Renal pelvis (tissue), 4 donors: Measurements from ENCODE around the gene HOXB7. TPM values are rescaled to one million over a fixed set of nuclear protein-coding genes. Genes with fewer than 3 reads are reported as not detected.

Source experiments
- DNase-seq: peaks from one replicate; pipeline ENCODE4 v3.0.0-alpha.2; 2013
- polyA plus RNA-seq, 3 donors: library from polyadenylated mRNA; unstranded; fragments of 120-200 nt; gene quantifications; one replicate each; pipeline ENCODE4 v1.2.1, GENCODE V29; 2013; ENCODE audit not compliant: insufficient read length in 3 of 3

The HOXB7 gene
- polyA plus RNA-seq, 3 donors, result 53.4 to 59.9 (median 55.3) TPM

DNA sequence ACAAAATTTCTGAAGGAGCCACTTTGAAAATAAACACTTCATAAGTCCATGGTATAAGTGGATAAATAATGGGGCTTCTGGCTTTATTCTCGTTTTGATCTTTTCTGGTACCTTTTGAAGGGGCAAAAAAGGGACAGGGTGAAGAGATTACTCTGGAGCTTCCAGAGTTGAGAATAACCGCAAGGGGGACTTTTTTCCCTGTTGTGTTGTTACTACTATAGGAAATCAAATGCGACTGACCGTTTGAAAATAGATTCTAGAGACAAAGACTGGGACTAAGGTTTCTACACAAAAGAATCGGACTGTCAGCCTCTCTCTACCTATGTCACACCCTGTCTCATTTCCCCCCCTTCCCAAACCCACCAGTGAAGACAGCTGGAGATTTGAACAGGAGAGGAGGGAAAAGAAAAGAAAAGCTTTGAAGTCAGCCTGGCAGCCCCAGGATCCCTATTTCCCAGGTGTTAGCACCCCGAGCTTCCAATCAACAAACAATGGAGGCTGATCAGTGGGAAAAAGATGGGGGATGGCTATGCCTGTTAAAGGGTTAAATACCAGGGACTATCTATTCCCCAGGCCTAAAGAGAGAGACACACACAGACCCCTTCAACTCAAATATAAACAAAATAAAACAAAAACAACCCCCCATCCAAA, 41.0 kb downstream of the HOXB7 start:
- DNase-seq, result no peak

GRCh38 chr17:48569240-48569582, 41.6 kb downstream of the HOXB7 start:
- DNase-seq, result no peak

- no peak for DNase-seq
These were observed 42.1 kb downstream of the HOXB7 start for GRCh38 chr17:48568499-48569239.

- DNase-seq, result no peak
These were observed 43.0 kb downstream of the HOXB7 start for GRCh38 chr17:48567646-48568354.

DNA sequence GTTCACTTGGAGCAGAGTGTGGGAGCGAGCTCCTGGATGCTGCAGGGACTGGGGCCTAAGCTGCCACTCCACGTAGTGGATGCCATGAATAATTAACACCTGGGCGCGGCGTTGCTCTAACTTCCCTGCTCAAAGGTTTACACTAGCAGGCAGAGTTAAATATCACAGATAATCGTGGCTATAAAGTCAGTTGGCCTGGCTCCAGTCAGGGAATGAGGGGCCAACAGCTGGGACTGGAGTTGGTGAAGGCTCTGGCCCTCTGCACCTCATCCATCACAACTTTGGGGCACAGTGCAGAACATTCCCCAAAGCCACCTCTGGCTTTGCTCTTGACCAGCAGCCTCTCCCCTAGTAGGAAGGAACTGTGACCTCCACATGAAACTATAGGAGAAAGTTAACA, 43.6 kb downstream of the HOXB7 start:
- DNase-seq, result no peak

GRCh38 chr17:48566717-48567116, 44.1 kb downstream of the HOXB7 start:
- DNase-seq, result no peak

- DNase-seq, result no peak
These were observed 44.7 kb downstream of the HOXB7 start for GRCh38 chr17:48565925-48566710.

DNA sequence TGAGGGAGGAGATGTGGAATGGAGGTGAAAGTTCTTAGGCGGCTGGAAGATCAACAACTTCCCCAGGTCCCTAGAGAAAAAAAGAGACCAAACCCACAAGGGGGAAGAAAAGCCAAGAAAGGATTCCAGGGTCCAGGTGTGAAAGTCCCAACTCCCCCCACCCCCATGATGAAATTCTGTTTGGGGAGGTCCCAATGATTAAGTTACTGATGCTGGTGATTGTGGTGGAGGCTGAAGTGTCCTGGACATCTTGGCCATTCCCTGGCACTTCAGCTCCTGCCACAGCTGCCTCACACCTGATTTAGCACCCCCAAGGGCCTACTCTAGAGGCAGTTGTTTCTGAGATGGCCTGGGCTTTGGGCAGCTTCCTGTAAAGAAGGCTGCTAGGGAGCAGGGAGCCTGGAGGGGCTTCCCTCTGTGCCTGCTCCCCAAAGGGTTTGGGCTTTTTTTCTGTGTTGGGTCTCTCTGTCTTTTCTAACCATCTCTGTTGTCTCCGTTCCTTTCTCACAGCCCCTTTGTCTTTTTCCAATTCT, 45.7 kb downstream of the HOXB7 start:
- DNase-seq, result no peak

DNA sequence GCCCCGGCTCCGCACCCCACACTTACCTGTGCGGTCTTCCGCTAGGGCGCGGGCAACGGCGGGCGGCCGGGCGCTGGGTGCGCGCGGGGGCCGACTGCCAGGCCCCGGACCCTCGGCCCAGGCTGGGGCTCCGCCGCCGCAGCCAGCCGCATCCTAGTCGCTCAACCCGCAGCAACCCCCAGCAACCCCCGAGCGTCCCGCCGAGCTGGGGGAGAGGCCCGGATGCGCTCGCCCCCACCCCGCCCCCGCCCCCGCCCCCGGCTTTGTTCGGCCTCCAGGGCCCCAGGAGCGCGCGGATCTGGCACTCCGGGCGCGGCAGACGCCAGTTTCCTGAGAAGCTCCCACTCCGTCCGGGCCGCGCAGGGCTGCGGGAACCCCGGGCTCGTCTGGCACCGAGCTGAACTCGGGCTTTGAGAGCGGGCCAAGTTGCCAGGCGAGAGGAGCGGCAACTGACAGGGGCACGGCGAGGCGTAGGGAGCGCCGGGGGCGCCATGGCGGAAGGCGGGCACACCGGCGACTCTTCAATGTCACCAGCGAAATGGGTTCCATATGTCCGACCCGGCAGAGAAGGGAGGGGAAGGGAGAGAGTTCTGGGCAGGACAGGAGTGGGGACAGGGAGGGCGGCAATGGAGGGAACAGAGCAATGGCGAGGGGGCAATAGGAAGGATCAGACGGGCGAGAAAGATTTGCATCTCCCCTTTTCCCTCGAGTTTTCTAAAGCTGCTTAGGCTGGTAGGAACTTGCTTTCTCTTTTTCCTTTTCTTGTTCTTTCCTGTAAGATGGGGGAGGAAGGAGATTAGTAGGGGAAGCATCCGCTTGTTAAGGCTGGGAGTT, 46.4 kb downstream of the HOXB7 start:
- DNase-seq, result no peak

DNA sequence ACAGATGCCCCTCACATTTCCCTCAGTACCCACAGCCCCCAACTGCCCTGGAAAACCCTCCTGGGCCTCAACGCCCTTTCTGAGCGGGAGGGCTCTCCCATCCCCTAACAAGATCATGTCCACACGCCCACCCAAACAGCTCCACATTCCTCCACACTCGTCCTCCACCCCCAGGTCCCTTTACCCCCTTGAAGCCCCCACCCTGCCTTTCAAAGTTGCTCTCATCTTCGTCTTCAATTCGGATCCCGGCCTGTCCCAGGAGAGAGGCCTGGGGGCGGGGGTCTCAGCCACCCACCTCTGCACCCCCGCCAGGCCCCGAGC, 47.0 kb downstream of the HOXB7 start:
- no peak for DNase-seq

DNA sequence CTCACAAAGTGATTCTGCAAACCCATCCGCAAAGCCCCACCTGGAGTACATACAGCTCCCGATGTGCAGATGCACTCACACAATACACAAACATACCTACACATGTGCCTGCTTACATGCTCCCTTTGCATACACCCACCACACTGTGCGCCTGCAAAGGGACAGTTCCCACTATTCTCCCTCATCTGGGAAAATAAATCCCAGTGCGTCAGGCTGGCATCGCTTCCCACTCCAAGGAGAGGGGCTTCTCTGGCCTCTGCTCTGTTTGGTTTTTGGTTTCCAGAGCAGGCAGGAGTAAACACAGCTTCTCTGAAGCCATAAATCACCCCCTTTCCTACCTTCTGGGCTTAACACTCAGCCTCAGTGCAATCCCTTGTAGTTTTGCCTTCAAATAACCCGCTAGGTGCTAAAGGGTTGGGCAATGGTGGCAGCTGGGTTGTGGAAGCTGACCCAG, 47.4 kb downstream of the HOXB7 start:
- no peak for DNase-seq

GRCh38 chr17:48562934-48563333, 47.9 kb downstream of the HOXB7 start:
- no peak for DNase-seq

GRCh38 chr17:48561884-48562810, 48.7 kb downstream of the HOXB7 start:
- no peak for DNase-seq

DNA sequence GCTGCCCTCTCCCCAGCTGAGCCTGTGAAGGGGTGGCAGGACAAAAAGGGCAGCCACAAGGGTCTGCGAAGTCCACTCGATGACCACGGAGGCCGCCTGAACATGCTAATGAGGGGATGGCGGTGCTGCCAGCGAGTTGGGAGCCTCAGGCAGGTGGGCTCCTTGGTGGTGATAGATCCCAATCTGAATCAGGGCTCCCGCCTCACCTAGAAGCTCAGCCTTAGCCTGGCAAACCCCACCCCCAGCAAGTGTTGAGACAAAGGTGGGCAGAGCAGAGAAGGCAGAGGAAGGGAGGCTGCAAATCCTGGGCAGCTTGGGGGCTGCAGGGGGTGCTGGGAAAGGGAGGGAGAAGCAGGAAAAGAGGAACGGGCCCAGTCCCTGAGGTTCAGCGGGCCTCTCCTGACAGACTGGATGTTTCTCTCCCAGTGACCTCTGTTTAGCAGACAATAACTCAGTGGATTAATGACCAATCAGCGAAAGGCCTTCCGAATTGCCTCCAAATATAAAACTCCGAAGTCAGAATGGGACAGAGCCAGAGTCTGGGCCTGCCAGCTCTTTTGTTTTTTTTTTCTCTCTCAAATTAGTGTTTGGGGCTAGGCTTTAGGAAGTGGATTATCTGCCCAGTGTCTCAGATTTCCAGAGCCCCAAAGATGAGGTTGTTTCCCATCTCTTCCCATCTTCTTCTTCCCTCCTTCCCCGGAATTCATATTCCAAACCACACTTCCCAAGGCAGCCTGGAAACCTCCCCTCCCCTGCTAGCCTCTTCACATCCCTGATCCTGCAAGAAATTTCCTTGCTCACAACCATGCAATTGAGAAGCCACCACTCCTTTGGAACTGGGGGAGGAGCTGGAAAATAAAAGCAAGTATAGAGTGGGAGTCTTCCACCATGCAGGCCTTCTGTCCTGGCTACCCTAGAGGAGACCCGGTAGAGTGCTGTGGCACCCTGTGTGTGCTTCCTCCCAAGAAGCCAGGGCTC, 50.7 kb downstream of the HOXB7 start:
- DNase-seq, result no peak

- no peak for DNase-seq
These were observed 51.5 kb downstream of the HOXB7 start for GRCh38 chr17:48559122-48559839.

DNA sequence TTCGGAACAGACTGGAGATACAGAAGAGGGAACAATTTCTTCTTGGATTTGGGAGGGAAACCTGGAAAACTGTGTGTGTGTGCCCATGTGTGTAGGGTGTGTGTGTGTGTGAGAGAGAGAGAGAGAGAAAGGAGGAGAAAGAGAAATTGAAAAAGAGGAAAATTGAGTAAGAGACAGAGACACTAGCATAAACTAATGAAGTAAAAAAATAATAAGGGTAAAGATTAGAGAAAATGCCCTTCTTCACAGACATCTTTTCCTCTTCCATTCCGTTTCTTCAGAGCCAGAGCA, 52.0 kb downstream of the HOXB7 start:
- DNase-seq, result no peak

DNA sequence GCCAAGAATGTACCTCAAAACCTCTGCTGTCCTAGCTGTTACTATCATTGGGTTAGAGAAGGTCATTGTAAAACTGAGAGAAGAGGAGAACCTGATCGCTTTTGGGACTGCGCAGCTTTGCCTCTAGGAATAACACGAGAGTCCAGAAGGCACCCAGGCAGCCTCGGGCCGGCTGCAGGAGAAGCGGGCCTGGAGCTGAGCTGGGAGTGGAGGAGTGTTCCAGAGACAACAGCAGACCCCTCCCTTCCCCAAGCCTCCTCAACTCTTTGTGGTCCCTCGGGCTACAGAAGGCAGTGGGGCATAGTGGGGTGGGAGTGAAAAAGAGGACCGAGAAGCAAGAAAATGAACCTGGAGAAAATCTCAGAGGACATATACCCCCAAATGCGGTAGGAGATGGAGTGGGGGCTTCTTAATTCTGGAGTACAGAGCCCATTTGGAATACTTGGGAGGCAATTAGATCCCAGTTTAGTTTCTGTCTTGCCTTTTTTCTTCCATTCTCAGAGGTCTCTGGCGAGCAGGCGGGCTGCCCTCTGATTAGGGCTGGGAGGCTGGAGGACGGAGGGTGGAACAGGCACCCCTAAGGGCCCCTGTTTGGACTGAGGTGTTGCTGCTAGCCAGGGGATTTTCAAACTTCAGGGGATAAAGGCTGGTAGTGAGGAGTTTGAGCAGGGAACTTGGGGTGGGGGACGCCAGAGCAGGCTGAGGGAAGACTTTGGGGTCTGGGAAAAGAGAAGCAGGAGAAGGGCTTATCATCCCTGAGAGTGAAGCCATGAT, 52.6 kb downstream of the HOXB7 start:
- no peak for DNase-seq
